GM12875 (cell line): Measurements from ENCODE around the gene GRAP2.

Experiments used
- H3K4me3 ChIP-seq: one replicate; pipeline ENCODE4 v1.5.1; 2011; ENCODE audit warnings: low read depth, low read length, control low read depth
- CTCF ChIP-seq: IDR thresholded peaks from 2 replicates; pipeline ENCODE4 v1.5.1; 2011; ENCODE audit warnings: low read depth, mild to moderate bottlenecking, control low read depth, inconsistent platforms, low read length, moderate library complexity, borderline replicate concordance; ENCODE audit not compliant: insufficient read depth

GRAP2 gene

DNA sequence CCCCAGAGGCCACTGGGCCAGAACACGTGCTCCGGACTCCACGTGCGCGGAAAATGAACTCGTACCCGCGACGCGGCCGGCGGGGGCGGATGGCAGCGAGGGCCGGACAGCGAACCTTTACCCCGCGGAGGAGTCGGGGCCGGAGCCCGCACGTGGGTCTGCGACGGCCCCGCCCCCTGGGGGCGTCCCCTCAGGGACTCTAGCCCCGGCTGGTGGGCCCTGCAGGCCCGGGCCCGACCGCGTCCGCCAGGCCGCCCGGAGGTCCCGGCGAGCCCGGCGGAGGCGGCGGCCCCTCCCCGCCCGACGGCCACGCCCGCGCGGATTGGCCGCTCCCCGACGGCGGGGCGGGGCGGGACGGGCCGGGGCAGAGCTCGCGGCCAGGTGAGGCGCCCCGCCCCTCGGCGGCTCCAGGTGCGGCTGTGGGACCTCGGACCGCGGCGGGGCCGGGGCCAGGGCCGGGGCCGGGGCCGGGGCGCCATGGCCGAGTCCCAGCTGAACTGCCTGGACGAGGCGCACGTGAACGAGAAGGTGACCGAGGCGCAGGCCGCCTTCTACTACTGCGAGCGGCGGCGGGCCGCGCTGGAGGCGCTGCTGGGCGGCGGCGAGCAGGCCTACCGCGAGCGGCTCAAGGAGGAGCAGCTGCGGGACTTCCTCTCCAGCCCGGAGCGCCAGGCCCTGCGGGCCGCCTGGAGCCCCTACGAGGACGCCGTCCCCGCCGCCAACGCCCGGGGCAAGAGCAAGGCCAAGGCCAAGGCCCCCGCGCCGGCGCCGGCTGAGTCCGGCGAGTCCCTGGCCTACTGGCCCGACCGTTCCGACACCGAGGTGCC lies 93.9 kb downstream of the GRAP2 start, which contains the start of gene FAM83F:
Gene FAM83F (plus strand): TSS at position 389 of the 827 bp plus-strand sequence. CDS start 89 bp downstream, at position 478.
- TF ChIP-seq CTCF = no peak
- H3K4me3 ChIP-seq = no peak within 1 kb of the TSS

DNA sequence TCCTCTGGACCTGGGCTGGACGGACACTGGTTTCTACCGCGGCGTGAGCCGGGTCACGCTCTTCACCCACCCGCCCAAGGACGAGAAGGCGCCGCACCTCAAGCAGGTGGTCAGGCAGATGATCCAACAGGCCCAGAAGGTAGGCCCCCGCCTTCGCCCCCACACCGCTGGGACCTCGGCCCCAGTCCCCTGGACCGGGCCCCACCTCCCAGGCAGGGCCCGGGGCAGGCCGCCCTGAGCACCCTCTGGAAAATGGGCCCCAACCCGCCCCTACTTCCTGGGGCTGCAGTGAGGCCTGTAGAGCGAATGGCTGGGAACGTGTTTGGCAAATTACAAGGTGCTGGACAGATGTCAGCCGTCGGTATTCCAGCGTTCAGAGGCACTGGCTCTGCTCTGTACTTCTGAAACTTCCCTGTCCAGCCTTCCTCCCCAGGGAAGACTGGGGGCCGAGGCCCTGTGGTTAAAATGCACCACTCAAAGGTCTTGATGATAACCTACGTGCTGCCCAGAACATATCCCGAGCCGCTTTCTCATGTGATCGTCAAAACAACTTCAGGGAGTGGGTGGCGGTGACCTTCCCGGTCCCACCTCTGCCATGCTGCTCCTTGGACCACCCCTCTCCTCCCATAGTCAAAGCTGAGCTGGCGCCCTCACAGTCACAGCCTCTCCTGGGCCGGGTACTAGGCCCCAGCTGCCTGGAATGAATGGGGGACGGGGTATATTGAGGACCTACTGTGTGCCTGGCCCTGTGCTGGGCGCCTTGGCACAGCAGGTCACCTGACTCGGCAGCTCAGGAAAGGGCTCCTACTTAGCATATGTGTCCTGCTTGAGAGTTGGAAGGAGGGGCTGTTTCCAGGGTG lies 94.7 kb downstream of the GRAP2 start:
- no peak overlapping the region for H3K4me3 ChIP-seq
- no peak for TF ChIP-seq CTCF

GRCh38 chr22:39996732-39997131 lies 95.8 kb downstream of the GRAP2 start:
- no peak overlapping the region for H3K4me3 ChIP-seq
- no peak for TF ChIP-seq CTCF

GRCh38 chr22:39997421-39997820 lies 96.5 kb downstream of the GRAP2 start:
- TF ChIP-seq CTCF = no peak
- no peak overlapping the region for H3K4me3 ChIP-seq

- TF ChIP-seq CTCF = no peak
- no peak overlapping the region for H3K4me3 ChIP-seq
Observed at GRCh38 chr22:39997939-39998726, 97.2 kb downstream of the GRAP2 start.

DNA sequence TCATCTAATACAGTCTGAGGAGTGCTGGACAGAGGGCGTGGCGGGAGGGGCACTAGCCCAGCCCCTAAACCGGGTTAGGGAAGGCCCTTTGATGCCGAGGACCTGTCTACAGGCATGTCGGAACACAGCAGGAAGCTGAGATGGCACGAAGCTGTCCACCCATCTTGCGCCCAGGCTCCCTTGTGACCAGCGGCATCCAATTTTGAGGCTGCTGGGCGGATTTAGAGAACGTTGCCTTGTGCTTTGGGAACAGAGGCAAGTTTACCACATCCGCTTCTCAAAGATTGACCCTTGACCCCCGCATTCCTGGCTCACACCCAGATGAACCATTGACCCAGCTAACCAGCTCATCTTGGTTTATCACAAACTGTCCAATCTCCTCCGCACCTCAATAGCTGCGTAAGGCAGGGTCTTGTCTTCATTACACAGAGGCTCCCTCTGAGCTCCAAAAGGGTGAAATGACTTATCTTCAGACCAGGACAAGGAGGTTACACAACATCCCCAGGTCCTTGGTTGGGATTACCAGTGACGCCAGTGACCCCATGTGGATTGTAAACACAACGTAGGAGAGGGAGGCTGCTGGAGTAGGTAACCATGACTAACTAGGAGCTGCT lies 98.4 kb downstream of the GRAP2 start:
- no peak for TF ChIP-seq CTCF
- H3K4me3 ChIP-seq = no peak overlapping the region
